ENCODE measurements around the gene CYP2J2.
"Not testable (repeated sequence)": the region's sequence is repeated elsewhere in the genome, so short reads cannot be mapped to it uniquely, and the experiment has no call there.

CYP2J2 gene

DNA sequence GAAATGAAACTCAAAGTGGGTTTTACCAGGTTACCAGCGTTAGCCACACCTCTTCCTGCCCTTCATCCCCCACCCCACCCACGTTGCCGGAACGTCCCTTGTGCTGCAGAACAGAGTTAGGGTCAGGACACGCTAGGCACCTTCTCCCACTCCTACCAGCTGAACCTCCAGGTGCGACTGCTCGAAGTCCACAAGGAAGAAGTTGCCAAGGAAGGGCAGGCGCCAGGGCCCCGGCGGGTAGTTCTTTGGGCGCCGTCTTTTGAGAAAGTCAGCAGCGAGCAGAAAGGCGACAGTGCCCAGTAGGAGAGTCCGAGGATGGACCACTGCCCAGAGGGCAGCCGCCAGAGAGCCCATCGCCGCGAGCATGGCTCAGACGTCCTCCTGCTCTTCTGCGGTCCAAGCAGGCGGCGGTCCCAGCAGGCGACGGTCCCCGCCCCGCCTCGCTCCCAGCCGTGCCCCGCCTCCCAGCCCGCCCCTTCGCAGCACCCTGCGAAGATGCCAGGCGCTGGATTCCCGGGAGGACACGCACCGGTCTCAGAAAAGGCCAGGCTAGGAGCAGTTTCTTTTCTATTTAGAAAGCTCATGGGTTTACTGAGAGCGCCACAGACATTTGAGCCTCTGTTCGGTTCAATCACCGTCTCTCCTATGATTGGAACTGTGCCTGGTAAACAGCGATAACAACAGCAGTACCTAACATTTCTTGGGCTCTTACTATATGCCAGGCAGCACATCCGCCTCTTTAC is at the start of gene CYP2J2:
Gene CYP2J2, minus strand, starts transcription at position 393 of the 743 bp plus-strand sequence. Its CDS starts 27 bp downstream, at position 366.
- H3K4me1 ChIP-seq (ENCODE audit: control insufficient read depth, insufficient read depth, low read length, unreplicated experiment), result no peaks in the 10 kb centered on the region
- no peaks in the 10 kb centered on the region for H3K79me2 ChIP-seq (ENCODE audit: control insufficient read depth, insufficient read depth, low read length, unreplicated experiment)
- peak within 1 kb of the TSS; percentile 71 for H2AFZ ChIP-seq (ENCODE audit: low read length, unreplicated experiment)
- no peak within 1 kb of the TSS for H3K27ac ChIP-seq (ENCODE audit: low read depth, low read length)
- no peaks in the 10 kb centered on the region for H3K36me3 ChIP-seq (ENCODE audit: insufficient read depth, low read length)
- peaks cover 66% of the 10 kb centered on the region for H3K27me3 ChIP-seq (ENCODE audit: insufficient read depth, low read length)
- peak within 1 kb of the TSS; percentile 84 for H3K4me3 ChIP-seq (ENCODE audit: low read depth, low read length)

DNA sequence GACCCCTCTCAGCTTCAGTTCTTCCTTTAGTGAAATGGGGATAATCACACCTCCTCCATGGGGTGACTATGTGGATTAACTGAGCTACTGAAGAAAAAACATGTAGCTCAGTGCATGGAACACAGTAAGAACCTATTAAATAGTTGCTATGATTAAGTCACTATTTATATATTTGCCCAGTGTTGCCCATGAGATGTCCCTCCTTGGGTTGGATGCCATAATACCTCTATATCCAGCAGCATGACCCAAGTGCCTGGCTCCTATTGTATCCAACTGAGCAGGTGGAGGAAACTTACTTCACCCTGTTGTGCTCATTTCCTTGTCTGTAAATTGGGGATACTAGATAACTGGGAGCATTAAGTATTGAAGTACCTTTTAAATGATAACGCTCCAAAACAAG is 47.1 kb upstream of the CYP2J2 start:
- H3K4me3 ChIP-seq (ENCODE audit: low read depth, low read length), result no peak overlapping the region
- no peaks in the 10 kb centered on the region for H3K36me3 ChIP-seq (ENCODE audit: insufficient read depth, low read length)
- H3K79me2 ChIP-seq (ENCODE audit: control insufficient read depth, insufficient read depth, low read length, unreplicated experiment), result no peaks in the 10 kb centered on the region
- peaks cover 30% of the 10 kb centered on the region for H3K27me3 ChIP-seq (ENCODE audit: insufficient read depth, low read length)
- no peak overlapping the region for H2AFZ ChIP-seq (ENCODE audit: low read length, unreplicated experiment)
- H3K4me1 ChIP-seq (ENCODE audit: control insufficient read depth, insufficient read depth, low read length, unreplicated experiment), result peaks cover 2% of the 10 kb centered on the region
- no peak overlapping the region for H3K27ac ChIP-seq (ENCODE audit: low read depth, low read length)

GRCh38 chr1:59972216-59972927 is 45.8 kb upstream of the CYP2J2 start:
- Histone ChIP-seq H3K4me1 (ENCODE audit: control insufficient read depth, insufficient read depth, low read length, unreplicated experiment) (peaks cover 2% of the 10 kb centered on the region), H3K27me3 (ENCODE audit: insufficient read depth, low read length) (peaks cover 30% of the 10 kb centered on the region), H2AFZ (ENCODE audit: low read length, unreplicated experiment) (no peak overlapping the region), H3K36me3 (ENCODE audit: insufficient read depth, low read length) (no peaks in the 10 kb centered on the region), H3K27ac (ENCODE audit: low read depth, low read length) (no peak overlapping the region), H3K79me2 (ENCODE audit: control insufficient read depth, insufficient read depth, low read length, unreplicated experiment) (no peaks in the 10 kb centered on the region), H3K4me3 (ENCODE audit: low read depth, low read length) (no peak overlapping the region)

GRCh38 chr1:59971464-59971911 is 44.9 kb upstream of the CYP2J2 start:
- no peaks in the 10 kb centered on the region for H3K79me2 ChIP-seq (ENCODE audit: control insufficient read depth, insufficient read depth, low read length, unreplicated experiment)
- peaks cover 28% of the 10 kb centered on the region for H3K27me3 ChIP-seq (ENCODE audit: insufficient read depth, low read length)
- H3K4me3 ChIP-seq (ENCODE audit: low read depth, low read length), result no peak overlapping the region
- H3K36me3 ChIP-seq (ENCODE audit: insufficient read depth, low read length), result no peaks in the 10 kb centered on the region
- H2AFZ ChIP-seq (ENCODE audit: low read length, unreplicated experiment), result peak overlapping the region; percentile 50
- peaks cover 2% of the 10 kb centered on the region for H3K4me1 ChIP-seq (ENCODE audit: control insufficient read depth, insufficient read depth, low read length, unreplicated experiment)
- no peak overlapping the region for H3K27ac ChIP-seq (ENCODE audit: low read depth, low read length)

- H3K36me3 ChIP-seq (ENCODE audit: insufficient read depth, low read length); H3K4me1 ChIP-seq (ENCODE audit: control insufficient read depth, insufficient read depth, low read length, unreplicated experiment); H2AFZ ChIP-seq (ENCODE audit: low read length, unreplicated experiment); H3K27ac ChIP-seq (ENCODE audit: low read depth, low read length); H3K4me3 ChIP-seq (ENCODE audit: low read depth, low read length); H3K79me2 ChIP-seq (ENCODE audit: control insufficient read depth, insufficient read depth, low read length, unreplicated experiment): not testable (repeated sequence)
- H3K27me3 ChIP-seq (ENCODE audit: insufficient read depth, low read length), result peaks cover 12% of the 10 kb centered on the region
These were observed 43.1 kb upstream of the CYP2J2 start for GRCh38 chr1:59969542-59970175.

GRCh38 chr1:59968746-59969145 is 42.2 kb upstream of the CYP2J2 start:
- not testable (repeated sequence) for H3K27me3 ChIP-seq (ENCODE audit: insufficient read depth, low read length); H3K4me3 ChIP-seq (ENCODE audit: low read depth, low read length); H3K4me1 ChIP-seq (ENCODE audit: control insufficient read depth, insufficient read depth, low read length, unreplicated experiment); H3K36me3 ChIP-seq (ENCODE audit: insufficient read depth, low read length); H2AFZ ChIP-seq (ENCODE audit: low read length, unreplicated experiment); H3K27ac ChIP-seq (ENCODE audit: low read depth, low read length); H3K79me2 ChIP-seq (ENCODE audit: control insufficient read depth, insufficient read depth, low read length, unreplicated experiment)

DNA sequence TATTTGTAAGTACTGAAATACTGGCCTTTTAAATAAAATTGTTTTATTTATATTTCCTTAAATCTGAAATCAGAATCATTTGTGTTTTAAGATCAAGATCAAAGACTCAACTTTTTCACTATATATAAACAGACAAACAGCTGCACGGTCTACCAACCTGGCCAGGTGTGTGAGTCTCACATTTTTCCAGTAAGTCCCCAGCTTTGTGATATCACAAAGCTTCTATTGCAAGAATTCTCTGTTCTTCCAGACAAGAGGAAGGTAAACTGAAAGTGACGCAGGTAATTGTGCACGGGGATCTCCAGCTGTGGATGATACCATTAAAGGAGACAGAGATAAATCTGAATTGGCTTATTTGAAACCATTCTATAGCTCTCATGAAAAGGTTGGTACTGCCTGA is 41.2 kb upstream of the CYP2J2 start:
- no peaks in the 10 kb centered on the region for H3K79me2 ChIP-seq (ENCODE audit: control insufficient read depth, insufficient read depth, low read length, unreplicated experiment)
- no peak overlapping the region for H3K27ac ChIP-seq (ENCODE audit: low read depth, low read length)
- H3K36me3 ChIP-seq (ENCODE audit: insufficient read depth, low read length), result no peaks in the 10 kb centered on the region

GRCh38 chr1:59967141-59967697 is 40.6 kb upstream of the CYP2J2 start:
- peaks cover 2% of the 10 kb centered on the region for H3K4me1 ChIP-seq (ENCODE audit: control insufficient read depth, insufficient read depth, low read length, unreplicated experiment)
- H3K36me3 ChIP-seq (ENCODE audit: insufficient read depth, low read length), result no peaks in the 10 kb centered on the region
- H3K79me2 ChIP-seq (ENCODE audit: control insufficient read depth, insufficient read depth, low read length, unreplicated experiment), result no peaks in the 10 kb centered on the region
- H2AFZ ChIP-seq (ENCODE audit: low read length, unreplicated experiment), result no peak overlapping the region
- H3K27ac ChIP-seq (ENCODE audit: low read depth, low read length), result no peak overlapping the region
- no peak overlapping the region for H3K4me3 ChIP-seq (ENCODE audit: low read depth, low read length)
- no peaks in the 10 kb centered on the region; the same call in 1 of the 2 replicates for H3K27me3 ChIP-seq (ENCODE audit: insufficient read depth, low read length)

More for the DNA sequence above, 41.2 kb upstream of the CYP2J2 start:
- no peak overlapping the region for H3K4me3 ChIP-seq (ENCODE audit: low read depth, low read length)
- peaks cover 2% of the 10 kb centered on the region for H3K4me1 ChIP-seq (ENCODE audit: control insufficient read depth, insufficient read depth, low read length, unreplicated experiment)
- H3K27me3 ChIP-seq (ENCODE audit: insufficient read depth, low read length), result no peaks in the 10 kb centered on the region
- H2AFZ ChIP-seq (ENCODE audit: low read length, unreplicated experiment), result no peak overlapping the region

DNA sequence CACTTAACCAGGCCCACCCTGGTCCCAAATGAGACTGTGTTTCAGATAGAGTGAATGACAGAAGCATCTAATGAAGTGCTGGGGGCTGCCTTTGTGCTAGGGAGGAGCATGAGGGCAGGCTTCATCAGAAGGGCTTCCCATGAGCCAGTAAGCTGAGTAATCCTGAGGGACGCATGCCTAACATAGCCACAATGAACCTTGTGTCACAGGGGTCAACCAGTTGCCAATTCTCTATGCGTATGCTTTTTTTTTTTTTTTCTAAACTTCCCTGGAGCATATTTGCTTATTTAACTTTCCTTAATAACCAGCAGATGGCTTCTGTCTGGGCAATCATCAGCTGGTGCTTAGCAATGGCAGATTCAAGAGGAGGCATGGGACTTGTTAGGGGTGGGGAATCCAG is 25.5 kb upstream of the CYP2J2 start:
- Histone ChIP-seq H3K27ac (ENCODE audit: low read depth, low read length) (no peak overlapping the region), H3K27me3 (ENCODE audit: insufficient read depth, low read length) (0 out of 2 replicates have a peak, but pooled peaks cover 4% of the 10 kb centered on the region), H2AFZ (ENCODE audit: low read length, unreplicated experiment) (no peak overlapping the region), H3K4me3 (ENCODE audit: low read depth, low read length) (no peak overlapping the region), H3K4me1 (ENCODE audit: control insufficient read depth, insufficient read depth, low read length, unreplicated experiment) (no peaks in the 10 kb centered on the region), H3K79me2 (ENCODE audit: control insufficient read depth, insufficient read depth, low read length, unreplicated experiment) (no peaks in the 10 kb centered on the region), H3K36me3 (ENCODE audit: insufficient read depth, low read length) (no peaks in the 10 kb centered on the region)

- Histone ChIP-seq H3K27ac (ENCODE audit: low read depth, low read length) (no peak overlapping the region), H3K79me2 (ENCODE audit: control insufficient read depth, insufficient read depth, low read length, unreplicated experiment) (no peaks in the 10 kb centered on the region), H3K27me3 (ENCODE audit: insufficient read depth, low read length) (peaks cover 4% of the 10 kb centered on the region; the same call in 1 of the 2 replicates), H2AFZ (ENCODE audit: low read length, unreplicated experiment) (no peak overlapping the region), H3K4me3 (ENCODE audit: low read depth, low read length) (no peak overlapping the region), H3K4me1 (ENCODE audit: control insufficient read depth, insufficient read depth, low read length, unreplicated experiment) (no peaks in the 10 kb centered on the region), H3K36me3 (ENCODE audit: insufficient read depth, low read length) (no peaks in the 10 kb centered on the region)
These were observed 23.1 kb upstream of the CYP2J2 start for GRCh38 chr1:59949648-59950047.
